Left ventricle myocardium inferior (tissue), 1 donor: Measurements from ENCODE around the gene LDLRAD4. TPM values are rescaled to one million over a fixed set of nuclear protein-coding genes. Genes with fewer than 3 reads are reported as not detected.

Experiments
- DNase-seq: peaks from one replicate; pipeline ENCODE4 v3.0.0-alpha.2; 2020
- H3K27ac ChIP-seq: fragments of 200-600 bp; replicated peaks from 2 replicates; pipeline ENCODE4 v1.8.0; 2021
- H3K27me3 ChIP-seq: fragments of 200-600 bp; 2 replicates; pipeline ENCODE4 v1.8.0; 2021; ENCODE audit warnings: low read depth
- H3K36me3 ChIP-seq: fragments of 200-600 bp; 2 replicates; pipeline ENCODE4 v1.8.0; 2021
- H3K4me1 ChIP-seq: fragments of 200-600 bp; 2 replicates; pipeline ENCODE4 v1.8.0; 2021
- H3K4me3 ChIP-seq: fragments of 200-600 bp; 2 replicates; pipeline ENCODE4 v1.8.0; 2021; ENCODE audit warnings: mild to moderate bottlenecking, moderate library complexity
- H3K9me3 ChIP-seq: fragments of 200-600 bp; replicated peaks from 2 replicates; pipeline ENCODE4 v1.8.0; 2021
- intact Hi-C: fragments of 100-400 bp; cut with micrococcal nuclease; formaldehyde crosslinking; loops from one replicate; pipeline ENCODE4 v1.11.0; 2022
- total RNA-seq: library from RNA; stranded (reverse); fragmentation: NEBNext Ultra II Directional; extraction: Animal tissue kit (Norgen Biotek cat#: 25700); gene quantifications from one replicate; pipeline ENCODE4 v1.2.1, GENCODE V29; 2021
- TF ChIP-seq, protein P1 (sequence below): fragments of 200-600 bp; IDR thresholded peaks from 2 replicates; pipeline ENCODE4 v1.8.0; 2021; ENCODE audit warnings: antibody characterized with exemption, mild to moderate bottlenecking, borderline replicate concordance
- donor health status: DM: no; HTN: yes; CAD: no; lungs with severe emphysema.

Gene LDLRAD4
- total RNA-seq, 1 donor from 2014 or later = 43.3 TPM

DNA sequence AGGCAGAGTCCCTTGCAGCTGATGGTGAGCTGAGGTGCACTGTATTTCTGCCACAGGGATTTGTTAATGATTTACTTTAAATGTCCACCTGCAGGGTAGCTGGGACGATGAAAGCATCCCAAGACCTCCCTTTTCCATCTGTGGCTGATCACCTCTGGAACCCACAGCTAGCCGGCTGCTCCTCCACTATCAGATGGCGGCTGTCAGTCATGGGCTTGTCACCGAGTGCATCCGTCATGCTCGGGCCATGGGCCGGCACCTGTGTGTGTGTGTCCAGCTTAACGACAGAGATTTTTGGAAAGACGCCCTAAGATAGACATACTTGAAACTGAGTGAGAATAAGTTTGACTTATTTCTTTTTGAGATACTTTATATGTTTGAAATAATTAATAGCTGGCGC lies 272.6 kb downstream of the LDLRAD4 start:
- Histone ChIP-seq H3K4me1 (no peaks in the 10 kb centered on the region), H3K9me3 (no peaks in the 10 kb centered on the region), H3K27ac (no peak overlapping the region), H3K4me3 (no peak overlapping the region), H3K27me3 (no peaks in the 10 kb centered on the region), H3K36me3 (no peaks in the 10 kb centered on the region)
- TF ChIP-seq, protein P1, sequence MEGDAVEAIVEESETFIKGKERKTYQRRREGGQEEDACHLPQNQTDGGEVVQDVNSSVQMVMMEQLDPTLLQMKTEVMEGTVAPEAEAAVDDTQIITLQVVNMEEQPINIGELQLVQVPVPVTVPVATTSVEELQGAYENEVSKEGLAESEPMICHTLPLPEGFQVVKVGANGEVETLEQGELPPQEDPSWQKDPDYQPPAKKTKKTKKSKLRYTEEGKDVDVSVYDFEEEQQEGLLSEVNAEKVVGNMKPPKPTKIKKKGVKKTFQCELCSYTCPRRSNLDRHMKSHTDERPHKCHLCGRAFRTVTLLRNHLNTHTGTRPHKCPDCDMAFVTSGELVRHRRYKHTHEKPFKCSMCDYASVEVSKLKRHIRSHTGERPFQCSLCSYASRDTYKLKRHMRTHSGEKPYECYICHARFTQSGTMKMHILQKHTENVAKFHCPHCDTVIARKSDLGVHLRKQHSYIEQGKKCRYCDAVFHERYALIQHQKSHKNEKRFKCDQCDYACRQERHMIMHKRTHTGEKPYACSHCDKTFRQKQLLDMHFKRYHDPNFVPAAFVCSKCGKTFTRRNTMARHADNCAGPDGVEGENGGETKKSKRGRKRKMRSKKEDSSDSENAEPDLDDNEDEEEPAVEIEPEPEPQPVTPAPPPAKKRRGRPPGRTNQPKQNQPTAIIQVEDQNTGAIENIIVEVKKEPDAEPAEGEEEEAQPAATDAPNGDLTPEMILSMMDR = no peak
- no peak for DNase-seq
- intact Hi-C loops = no loop called here

DNA sequence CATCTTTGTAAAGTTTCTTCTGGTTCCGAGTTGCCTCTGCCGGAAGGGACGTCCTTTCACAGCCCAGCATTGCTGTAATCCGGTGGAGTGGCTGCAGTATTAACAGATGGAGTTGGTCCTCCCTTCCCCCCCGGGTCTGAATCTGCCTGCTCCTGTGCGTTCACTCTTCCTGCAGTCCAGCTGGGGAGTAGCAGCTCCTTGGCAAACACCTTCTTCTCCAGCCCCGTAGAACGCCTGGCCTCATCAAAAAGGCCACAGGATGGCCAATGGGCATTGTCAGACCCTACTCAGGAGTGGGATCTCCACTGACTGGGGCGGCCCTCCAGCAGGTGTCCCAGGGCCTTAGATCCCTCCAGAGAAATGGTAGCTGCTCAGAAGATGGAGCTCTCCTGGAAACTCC lies 273.8 kb downstream of the LDLRAD4 start:
- TF ChIP-seq, protein P1 = no peak
- Histone ChIP-seq H3K4me1 (no peaks in the 10 kb centered on the region), H3K27me3 (no peaks in the 10 kb centered on the region), H3K36me3 (no peaks in the 10 kb centered on the region), H3K4me3 (no peak overlapping the region), H3K27ac (no peak overlapping the region), H3K9me3 (no peaks in the 10 kb centered on the region)
- no peak for DNase-seq
- intact Hi-C loops = no loop called here

DNA sequence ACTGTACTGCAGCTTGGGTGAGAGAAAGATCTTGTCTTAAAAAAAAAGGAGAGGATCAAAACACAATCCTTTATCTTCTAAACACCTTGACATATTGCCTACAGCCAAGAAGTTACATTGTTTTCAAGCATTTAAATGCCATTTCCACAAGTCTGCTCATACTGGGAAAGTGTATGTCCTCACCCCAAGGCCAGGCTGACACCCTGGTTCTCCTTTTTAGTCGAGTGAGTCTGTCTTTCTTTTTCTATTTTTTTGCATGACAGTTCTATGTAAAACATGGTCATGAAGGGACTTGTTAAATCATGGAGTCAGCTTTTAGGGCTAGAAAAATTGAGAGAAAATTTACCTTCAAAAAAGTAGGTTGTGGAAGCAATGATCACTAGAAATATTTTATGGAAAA lies 274.5 kb downstream of the LDLRAD4 start:
- Histone ChIP-seq H3K4me1 (no peaks in the 10 kb centered on the region), H3K27ac (no peak overlapping the region), H3K4me3 (no peak overlapping the region), H3K27me3 (no peaks in the 10 kb centered on the region), H3K9me3 (no peaks in the 10 kb centered on the region), H3K36me3 (no peaks in the 10 kb centered on the region)
- no peak for DNase-seq
- intact Hi-C loops = no loop called here
- TF ChIP-seq, protein P1 = no peak

DNA sequence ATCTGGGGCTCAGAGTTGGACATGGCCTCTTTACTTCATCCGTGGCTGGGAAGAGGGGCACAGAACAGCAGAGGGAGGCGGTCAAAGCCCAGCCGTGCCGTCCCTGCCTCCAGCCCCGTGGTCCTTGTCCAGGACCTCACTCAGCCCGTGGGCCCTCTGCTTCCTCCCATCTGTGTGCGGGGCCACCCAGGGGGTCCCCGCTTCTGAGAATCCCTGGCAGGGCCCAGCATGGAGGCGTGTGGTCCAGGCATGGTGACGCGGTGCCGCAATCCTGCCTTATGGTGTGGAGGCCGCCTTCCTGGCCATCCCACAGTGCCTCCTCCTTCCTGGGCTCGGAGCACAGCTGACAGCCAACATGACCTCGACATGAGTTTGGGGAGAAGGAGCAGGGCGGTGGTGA lies 275.2 kb downstream of the LDLRAD4 start:
- DNase-seq = no peak
- Histone ChIP-seq H3K36me3 (peaks cover 4% of the 10 kb centered on the region), H3K4me1 (no peaks in the 10 kb centered on the region), H3K9me3 (no peaks in the 10 kb centered on the region), H3K4me3 (no peak overlapping the region), H3K27me3 (no peaks in the 10 kb centered on the region), H3K27ac (no peak overlapping the region)
- intact Hi-C loops = no loop called here
- TF ChIP-seq, protein P1 = no peak

DNA sequence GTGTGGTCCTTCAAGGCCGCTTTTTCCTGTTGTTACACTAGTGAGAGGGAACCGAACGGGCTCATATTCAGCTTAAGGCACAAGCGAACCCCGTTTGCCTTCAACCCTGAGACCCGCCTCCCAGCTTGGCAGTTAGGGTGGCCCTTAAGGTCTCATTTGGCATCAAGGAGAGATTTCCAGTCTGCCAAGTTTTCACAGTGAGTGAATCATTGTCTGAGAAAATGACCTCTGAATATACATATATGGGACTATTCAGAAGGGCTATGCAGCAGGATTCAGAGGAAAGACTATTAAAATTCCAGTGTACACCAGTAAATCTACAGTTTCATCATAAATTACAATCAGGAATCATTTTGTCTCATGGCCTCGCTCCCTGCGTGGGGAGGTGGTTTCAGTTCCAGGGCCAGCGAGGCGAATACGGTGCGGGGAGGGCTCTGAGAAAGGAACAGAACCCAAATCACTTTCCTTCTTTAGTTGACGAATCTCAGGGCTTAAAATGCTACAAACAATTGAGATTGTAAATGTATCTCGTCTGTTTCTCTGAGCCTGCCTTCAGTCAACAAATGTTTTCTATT lies 276.4 kb downstream of the LDLRAD4 start:
- Histone ChIP-seq H3K4me3 (no peak overlapping the region), H3K9me3 (no peaks in the 10 kb centered on the region), H3K27me3 (no peaks in the 10 kb centered on the region), H3K4me1 (peaks cover 6% of the 10 kb centered on the region), H3K27ac (no peak overlapping the region), H3K36me3 (peaks cover 5% of the 10 kb centered on the region)
- no peak for DNase-seq
- intact Hi-C loops = no loop called here
- TF ChIP-seq, protein P1 = no peak
